ENCODE data around the gene GLUD1. TPM values are rescaled to one million over a fixed set of nuclear protein-coding genes. Genes with fewer than 3 reads are reported as not detected.
"Not testable (repeated sequence)": the region's sequence is repeated elsewhere in the genome, so short reads cannot be mapped to it uniquely, and the experiment has no call there.

GLUD1 gene
- total and polyA plus RNA-seq, 5 donors: 54.6 to 94.5 (median 86.7) TPM

DNA sequence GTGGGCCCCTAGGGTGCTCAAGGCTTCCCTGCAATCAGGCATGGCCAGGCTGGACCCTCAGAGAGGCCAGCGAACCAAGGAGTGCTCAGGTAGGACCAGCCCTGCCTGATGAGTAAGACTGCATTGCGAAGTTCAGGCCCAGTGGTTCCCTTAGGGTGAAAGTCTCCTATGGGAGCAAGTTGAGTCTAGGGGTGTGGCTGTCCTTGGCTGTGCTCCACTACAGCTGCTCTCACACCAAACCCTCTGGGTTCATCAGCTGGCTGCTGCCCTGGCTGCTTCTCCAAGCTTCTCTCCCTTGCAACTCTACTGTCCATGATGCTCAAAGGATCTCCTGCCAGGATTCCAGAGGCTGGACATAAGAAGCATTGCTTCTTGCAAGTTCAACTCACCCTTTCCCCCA lies 55.9 kb downstream of the GLUD1 start:
- Histone ChIP-seq H3K27ac (ENCODE audit: low read length) (no peak overlapping the region), H3K4me3 (ENCODE audit: low read length) (no peak overlapping the region), H3K27me3 (ENCODE audit: control insufficient read depth, insufficient read depth) (no peaks in the 10 kb centered on the region), H3K9me3 (ENCODE audit: control insufficient read depth, low read length) (no peaks in the 10 kb centered on the region), H3K4me1 (ENCODE audit: control insufficient read depth, insufficient read depth, low read length) (no peaks in the 10 kb centered on the region)
- 93% methylated on average over 2 of the region's 2 CpGs for WGBS
- ATAC-seq (peak; percentile 36 to 40), DNase-seq (no peak)
- intact Hi-C loops (cut with DNase I): no loop called here

DNA sequence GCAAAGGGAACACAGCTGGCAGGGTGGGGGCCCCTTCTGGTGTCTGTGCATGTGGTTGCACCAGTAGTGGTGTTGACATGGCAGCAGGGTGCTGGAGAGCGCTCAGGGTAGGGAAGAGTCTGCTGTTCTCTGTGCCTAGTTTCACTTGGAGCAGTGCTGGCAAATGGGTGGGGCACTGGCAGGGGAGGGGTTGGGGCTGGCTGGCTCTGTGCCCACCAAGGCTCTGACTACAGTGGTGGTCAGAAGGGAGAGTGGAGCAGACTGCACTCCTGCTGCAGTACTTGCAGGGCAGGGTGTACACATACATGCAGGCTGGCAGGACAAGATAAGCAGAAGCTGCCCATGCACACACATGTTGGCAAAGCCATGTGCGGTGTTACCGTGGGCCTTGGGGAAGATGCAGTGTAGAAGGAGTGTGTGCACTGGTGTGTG lies 56.3 kb downstream of the GLUD1 start:
- no peak overlapping the region for H3K27ac ChIP-seq (ENCODE audit: low read length)
- ATAC-seq: peak; percentile 34 to 61
- H3K4me1 ChIP-seq (ENCODE audit: control insufficient read depth, insufficient read depth, low read length): no peaks in the 10 kb centered on the region
- no peaks in the 10 kb centered on the region for H3K9me3 ChIP-seq (ENCODE audit: control insufficient read depth, low read length)
- no peak for DNase-seq
- H3K27me3 ChIP-seq (ENCODE audit: control insufficient read depth, insufficient read depth): no peaks in the 10 kb centered on the region
- WGBS: 90% methylated on average over 3 of the region's 3 CpGs
- H3K4me3 ChIP-seq (ENCODE audit: low read length): no peak overlapping the region
- intact Hi-C loops (cut with DNase I): no loop called here

DNA sequence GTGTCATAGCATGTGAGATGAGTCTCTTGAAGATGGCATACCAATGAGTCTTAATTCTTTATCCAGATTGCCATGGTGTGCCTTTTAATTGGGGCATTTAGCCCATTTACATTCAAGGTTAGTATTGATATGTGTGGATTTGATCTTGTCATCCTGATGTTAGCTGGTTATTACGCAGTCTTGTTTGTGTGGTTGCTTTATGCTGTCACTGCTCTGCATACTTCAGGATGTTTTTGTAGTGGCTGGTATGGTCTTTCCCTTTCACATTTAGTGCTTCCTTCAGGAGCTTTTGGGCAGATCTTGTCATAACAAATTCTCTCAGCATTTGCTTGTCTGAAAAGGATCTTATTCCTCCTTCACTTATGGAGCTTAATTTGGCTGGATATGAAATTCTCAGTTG lies 58.0 kb downstream of the GLUD1 start:
- 95% methylated on average over 1 of the region's 1 CpG for WGBS
- H3K4me3 ChIP-seq (ENCODE audit: low read length): no peak overlapping the region
- intact Hi-C loops (cut with DNase I): no loop called here
- H3K4me1 ChIP-seq (ENCODE audit: control insufficient read depth, insufficient read depth, low read length): no peaks in the 10 kb centered on the region
- H3K27ac ChIP-seq (ENCODE audit: low read length): no peak overlapping the region
- no peaks in the 10 kb centered on the region for H3K27me3 ChIP-seq (ENCODE audit: control insufficient read depth, insufficient read depth)
- DNase-seq: no peak
- ATAC-seq: no peak
- no peaks in the 10 kb centered on the region for H3K9me3 ChIP-seq (ENCODE audit: control insufficient read depth, low read length)

DNA sequence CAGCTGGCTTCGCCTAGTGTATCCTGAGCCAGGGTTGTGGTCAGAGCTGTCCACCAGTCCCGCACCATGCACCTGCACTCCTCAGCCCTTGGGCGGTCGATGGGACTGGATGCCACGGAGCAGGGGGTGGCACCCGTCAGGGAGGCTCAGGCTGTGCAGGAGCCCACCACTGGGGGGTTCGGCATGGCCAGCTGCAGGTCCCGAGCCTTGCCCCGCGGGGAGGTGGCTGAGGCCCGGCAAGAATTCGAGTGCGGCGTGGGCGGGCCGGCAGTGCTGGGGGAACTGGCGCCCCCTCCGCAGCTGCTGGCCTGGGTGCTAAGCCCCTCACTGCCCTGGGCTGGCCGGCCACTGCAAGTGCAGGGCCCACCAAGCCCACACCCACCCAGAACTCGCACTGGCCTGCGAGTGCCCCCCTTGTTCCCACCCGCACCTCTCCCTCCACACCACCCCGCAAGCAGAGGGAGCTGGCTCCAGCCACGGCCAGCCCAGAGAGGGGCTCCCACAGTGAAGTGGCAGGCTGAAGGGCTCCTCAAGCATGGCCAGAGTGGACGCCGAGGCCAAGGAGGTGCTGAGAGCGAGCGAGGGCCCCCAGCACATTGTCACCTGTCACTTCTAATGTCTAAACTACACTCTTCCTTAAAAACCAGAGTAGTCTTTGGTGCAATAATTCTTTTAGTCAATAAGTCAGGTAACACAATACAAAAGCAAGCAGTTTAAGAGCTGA lies 63.6 kb downstream of the GLUD1 start:
- intact Hi-C loops (cut with DNase I): no loop called here
- Histone ChIP-seq H3K4me3 (ENCODE audit: low read length) (no peak overlapping the region), H3K4me1 (ENCODE audit: control insufficient read depth, insufficient read depth, low read length) (no peaks in the 10 kb centered on the region), H3K9me3 (ENCODE audit: control insufficient read depth, low read length) (no peaks in the 10 kb centered on the region), H3K27ac (ENCODE audit: low read length) (no peak overlapping the region), H3K27me3 (ENCODE audit: control insufficient read depth, insufficient read depth) (no peaks in the 10 kb centered on the region)
- ATAC-seq (no peak), DNase-seq (peak in 1 of 3 donors; percentile 24)
- 96% methylated on average over 28 of the region's 28 CpGs for WGBS

DNA sequence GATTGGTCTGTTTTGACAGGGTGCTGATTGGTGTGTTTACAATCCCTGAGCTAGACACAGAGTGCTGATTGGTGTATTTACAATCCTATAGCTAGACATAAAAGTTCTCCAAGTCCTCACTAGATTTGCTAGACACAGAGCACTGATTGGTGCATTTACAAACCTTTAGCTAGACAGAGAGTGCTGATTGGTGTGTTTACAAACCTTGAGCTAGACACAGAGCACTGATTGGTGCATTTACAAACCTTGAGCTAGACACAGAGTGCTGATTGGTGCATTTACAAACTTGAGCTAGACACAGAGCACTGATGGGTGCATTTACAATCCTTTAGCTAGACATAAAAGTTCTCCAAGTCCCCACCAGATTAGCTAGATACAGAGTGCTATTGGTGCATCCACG lies 64.2 kb downstream of the GLUD1 start:
- DNase-seq; H3K4me1 ChIP-seq (ENCODE audit: control insufficient read depth, insufficient read depth, low read length); H3K27me3 ChIP-seq (ENCODE audit: control insufficient read depth, insufficient read depth); H3K27ac ChIP-seq (ENCODE audit: low read length); H3K9me3 ChIP-seq (ENCODE audit: control insufficient read depth, low read length); H3K4me3 ChIP-seq (ENCODE audit: low read length); intact Hi-C loops (cut with DNase I); ATAC-seq: not testable (repeated sequence)
- 81% methylated on average over 1 of the region's 1 CpG for WGBS

DNA sequence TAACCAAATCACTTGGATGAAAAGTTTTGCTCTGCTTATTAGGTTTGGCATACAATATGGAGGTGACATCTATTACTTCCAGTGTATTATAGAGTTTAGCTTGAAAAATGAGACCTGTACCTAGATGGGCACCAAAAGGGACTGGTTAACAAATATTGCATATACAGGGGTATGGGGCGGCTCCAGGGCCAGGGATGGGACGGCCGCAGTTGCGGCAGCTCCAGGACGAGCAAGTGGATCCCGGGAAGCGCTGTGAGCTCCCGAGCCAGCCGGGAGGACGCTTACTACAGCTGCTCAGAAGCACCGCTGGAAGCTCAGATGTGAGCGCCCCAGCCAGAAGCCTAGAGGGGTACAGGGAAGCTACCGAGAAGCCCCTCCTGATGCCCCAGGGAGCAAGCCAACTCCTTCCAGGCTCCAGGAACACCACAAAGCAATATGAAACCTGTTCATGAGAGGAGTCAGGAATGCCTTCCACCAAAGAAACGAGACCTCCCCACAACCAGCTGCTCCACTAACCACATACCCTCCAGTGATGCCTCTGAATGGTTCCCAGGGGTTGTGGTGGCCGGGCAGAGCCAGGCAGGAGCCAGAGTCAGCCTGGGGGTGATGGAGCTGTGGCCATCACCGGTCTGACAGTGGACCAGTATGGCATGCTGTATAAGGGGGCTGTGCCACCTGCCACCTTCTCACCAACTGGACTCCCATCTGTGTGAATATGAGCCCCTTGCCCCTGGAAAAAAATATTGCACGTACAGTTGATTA lies 67.7 kb downstream of the GLUD1 start:
- H3K4me1 ChIP-seq (ENCODE audit: control insufficient read depth, insufficient read depth, low read length); H3K27me3 ChIP-seq (ENCODE audit: control insufficient read depth, insufficient read depth); DNase-seq; H3K4me3 ChIP-seq (ENCODE audit: low read length); H3K27ac ChIP-seq (ENCODE audit: low read length); H3K9me3 ChIP-seq (ENCODE audit: control insufficient read depth, low read length); intact Hi-C loops (cut with DNase I); ATAC-seq: not testable (repeated sequence)
- WGBS: 95% methylated on average over 17 of the region's 17 CpGs

DNA sequence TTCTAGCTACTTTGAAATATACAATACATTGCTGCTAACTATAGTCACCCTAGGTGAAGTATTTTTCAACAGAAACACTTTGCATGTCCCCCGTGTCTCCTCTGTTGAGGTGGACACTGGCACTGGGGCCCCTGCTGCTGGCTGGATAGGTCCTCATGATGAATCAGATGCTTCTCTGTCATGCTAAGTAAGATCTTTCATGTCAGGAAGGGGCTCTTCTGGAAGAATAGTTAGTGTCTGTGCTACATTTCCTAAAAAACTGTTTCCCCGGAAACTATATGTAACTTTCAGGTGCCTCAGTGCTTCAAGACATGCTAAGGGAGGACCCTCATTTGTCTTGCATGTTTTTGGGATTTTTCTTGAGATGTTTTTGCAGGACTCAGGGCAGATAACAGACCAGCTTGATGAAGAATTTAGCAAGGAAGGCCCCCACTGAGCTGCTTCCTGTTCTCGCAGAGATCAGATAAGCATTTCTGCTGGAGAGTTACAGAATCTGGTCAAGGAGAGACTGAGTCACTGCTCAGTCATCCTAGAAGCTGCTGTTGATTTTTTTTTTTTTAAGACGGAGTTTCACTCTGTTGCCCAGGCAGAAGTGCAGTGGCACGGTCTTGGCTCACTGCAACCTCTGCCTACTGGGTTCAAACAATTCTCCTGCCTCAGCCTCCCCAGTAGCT lies 69.2 kb downstream of the GLUD1 start:
- intact Hi-C loops (cut with DNase I); ATAC-seq: not testable (repeated sequence)

DNA sequence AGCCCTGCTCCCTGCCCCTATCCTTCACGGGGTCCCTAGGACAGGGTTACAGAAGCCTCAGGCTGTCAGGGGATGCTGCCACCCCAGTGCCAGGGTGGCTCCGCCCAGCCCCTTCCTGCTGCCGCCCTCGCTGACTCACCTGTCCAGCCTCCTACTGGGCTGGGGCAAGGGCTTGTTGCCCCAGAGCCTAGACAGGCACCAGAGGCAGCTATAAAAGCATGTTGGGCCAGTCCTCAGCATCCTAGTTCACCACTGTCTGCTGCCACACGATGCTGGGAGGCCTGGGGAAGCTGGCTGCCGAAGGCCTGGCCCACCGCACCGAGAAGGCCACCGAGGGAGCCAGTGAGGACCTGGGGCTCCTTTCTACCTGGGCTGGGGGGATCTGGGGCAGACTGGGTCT lies 74.6 kb downstream of the GLUD1 start, which contains the start of gene FAM25A:
TSS of gene FAM25A (plus strand) at position 239 of the 400 bp plus-strand sequence. CDS start at position 270, 31 bp downstream.
- H3K27ac ChIP-seq (ENCODE audit: low read length); H3K4me1 ChIP-seq (ENCODE audit: control insufficient read depth, insufficient read depth, low read length); H3K4me3 ChIP-seq (ENCODE audit: low read length); intact Hi-C loops (cut with DNase I); H3K27me3 ChIP-seq (ENCODE audit: control insufficient read depth, insufficient read depth); ATAC-seq; DNase-seq; H3K9me3 ChIP-seq (ENCODE audit: control insufficient read depth, low read length): not testable (repeated sequence)
- WGBS: 90% methylated on average over 9 of the region's 9 CpGs

More for the DNA sequence above, 69.2 kb downstream of the GLUD1 start:
- H3K9me3 ChIP-seq (ENCODE audit: control insufficient read depth, low read length); H3K27ac ChIP-seq (ENCODE audit: low read length); H3K27me3 ChIP-seq (ENCODE audit: control insufficient read depth, insufficient read depth); DNase-seq; H3K4me1 ChIP-seq (ENCODE audit: control insufficient read depth, insufficient read depth, low read length); H3K4me3 ChIP-seq (ENCODE audit: low read length): not testable (repeated sequence)
- 56% methylated on average over 5 of the region's 5 CpGs for WGBS

DNA sequence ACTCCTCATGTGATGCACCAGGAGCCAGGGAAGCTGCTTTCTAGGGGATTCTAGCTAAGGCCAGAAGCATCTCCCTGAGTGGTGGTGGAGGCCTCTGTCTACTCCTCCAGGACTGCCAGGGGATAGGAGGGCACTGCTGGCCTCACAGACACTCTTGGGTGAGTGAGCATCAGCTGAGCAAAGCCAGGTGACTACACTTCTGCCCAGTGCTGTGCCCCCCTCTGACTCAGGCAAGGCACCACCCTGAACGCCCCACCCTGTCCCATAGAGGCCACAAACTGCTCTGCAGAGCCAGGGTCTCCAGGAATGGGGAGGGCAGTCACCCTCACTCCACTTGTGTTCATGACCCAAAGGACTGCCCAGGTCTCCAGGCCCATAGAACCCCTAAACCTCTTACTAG lies 75.1 kb downstream of the GLUD1 start:
- H3K9me3 ChIP-seq (ENCODE audit: control insufficient read depth, low read length); H3K4me3 ChIP-seq (ENCODE audit: low read length); H3K4me1 ChIP-seq (ENCODE audit: control insufficient read depth, insufficient read depth, low read length); DNase-seq; ATAC-seq; H3K27me3 ChIP-seq (ENCODE audit: control insufficient read depth, insufficient read depth); H3K27ac ChIP-seq (ENCODE audit: low read length); intact Hi-C loops (cut with DNase I): not testable (repeated sequence)
- 100% methylated on average over 1 of the region's 1 CpG for WGBS

DNA sequence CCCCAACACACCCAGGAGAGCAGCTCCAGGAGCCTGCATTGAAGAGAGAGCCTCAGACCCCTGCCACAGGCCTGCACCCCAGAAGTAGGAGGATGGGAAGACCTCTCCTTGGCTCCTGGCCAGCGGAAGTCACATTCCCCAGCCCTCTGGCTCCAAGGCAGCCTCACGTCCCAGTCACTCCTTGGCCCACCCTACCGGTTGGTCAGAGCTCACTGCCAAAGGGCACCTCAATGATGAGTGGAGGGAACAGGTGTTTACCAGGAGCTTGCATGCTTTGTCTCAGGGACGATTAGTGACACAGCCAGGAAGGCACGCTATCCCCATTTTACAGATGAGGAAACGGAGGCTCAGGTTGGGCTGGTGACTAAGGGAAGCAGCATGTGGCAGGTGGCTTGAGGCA lies 75.6 kb downstream of the GLUD1 start:
- ATAC-seq; H3K27me3 ChIP-seq (ENCODE audit: control insufficient read depth, insufficient read depth); H3K4me3 ChIP-seq (ENCODE audit: low read length); intact Hi-C loops (cut with DNase I); H3K27ac ChIP-seq (ENCODE audit: low read length); H3K9me3 ChIP-seq (ENCODE audit: control insufficient read depth, low read length); DNase-seq; H3K4me1 ChIP-seq (ENCODE audit: control insufficient read depth, insufficient read depth, low read length): not testable (repeated sequence)
- WGBS: 80% methylated on average over 6 of the region's 6 CpGs

DNA sequence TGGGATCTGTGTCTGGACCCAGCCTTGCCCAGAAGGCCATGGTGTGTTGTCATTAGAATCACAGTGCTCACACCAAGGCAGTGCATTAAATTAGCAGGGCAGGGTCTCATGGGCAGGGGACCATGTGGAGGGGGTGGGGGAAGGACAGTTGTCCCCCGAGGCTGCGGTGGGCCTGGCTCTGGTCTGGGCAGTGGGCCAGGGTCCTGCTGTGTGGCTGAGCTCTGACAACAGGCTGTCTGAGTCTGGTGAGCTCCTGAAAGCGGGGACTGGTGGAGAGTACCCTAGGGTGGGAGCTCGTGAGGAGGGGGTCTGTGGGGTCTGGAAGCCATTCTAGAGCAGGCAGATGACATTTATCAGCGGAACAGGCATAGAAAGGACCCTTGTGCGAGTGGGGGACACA lies 76.5 kb downstream of the GLUD1 start:
- H3K4me3 ChIP-seq (ENCODE audit: low read length); H3K27ac ChIP-seq (ENCODE audit: low read length); H3K27me3 ChIP-seq (ENCODE audit: control insufficient read depth, insufficient read depth); intact Hi-C loops (cut with DNase I); H3K9me3 ChIP-seq (ENCODE audit: control insufficient read depth, low read length); DNase-seq; ATAC-seq; H3K4me1 ChIP-seq (ENCODE audit: control insufficient read depth, insufficient read depth, low read length): not testable (repeated sequence)
- 77% methylated on average over 6 of the region's 6 CpGs for whole genome bisulfite sequencing
